ENCODE results near the gene ASCL2.

ASCL2 gene

DNA sequence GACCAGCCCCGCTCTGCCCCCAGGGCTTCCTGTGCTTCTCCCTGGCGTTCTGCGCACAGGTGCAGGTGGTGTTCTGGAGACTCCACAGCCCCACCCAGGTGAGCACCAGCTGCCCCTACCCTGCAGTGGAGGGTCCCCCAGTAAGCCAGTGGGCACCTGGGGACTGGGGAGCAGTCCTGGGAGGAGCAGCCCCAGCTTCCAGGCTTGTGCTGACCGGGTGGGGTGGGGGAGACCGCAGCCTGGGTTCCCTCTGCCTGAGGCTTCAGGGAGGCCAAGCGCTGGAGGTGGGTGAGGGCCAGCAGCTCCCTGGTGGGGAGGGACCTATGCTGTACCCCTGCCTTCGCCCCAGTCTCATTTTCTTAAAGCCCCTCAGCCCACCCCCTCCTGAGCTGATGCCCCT is 38.3 kb upstream of the ASCL2 start:
- no peak for DNase-seq

DNA sequence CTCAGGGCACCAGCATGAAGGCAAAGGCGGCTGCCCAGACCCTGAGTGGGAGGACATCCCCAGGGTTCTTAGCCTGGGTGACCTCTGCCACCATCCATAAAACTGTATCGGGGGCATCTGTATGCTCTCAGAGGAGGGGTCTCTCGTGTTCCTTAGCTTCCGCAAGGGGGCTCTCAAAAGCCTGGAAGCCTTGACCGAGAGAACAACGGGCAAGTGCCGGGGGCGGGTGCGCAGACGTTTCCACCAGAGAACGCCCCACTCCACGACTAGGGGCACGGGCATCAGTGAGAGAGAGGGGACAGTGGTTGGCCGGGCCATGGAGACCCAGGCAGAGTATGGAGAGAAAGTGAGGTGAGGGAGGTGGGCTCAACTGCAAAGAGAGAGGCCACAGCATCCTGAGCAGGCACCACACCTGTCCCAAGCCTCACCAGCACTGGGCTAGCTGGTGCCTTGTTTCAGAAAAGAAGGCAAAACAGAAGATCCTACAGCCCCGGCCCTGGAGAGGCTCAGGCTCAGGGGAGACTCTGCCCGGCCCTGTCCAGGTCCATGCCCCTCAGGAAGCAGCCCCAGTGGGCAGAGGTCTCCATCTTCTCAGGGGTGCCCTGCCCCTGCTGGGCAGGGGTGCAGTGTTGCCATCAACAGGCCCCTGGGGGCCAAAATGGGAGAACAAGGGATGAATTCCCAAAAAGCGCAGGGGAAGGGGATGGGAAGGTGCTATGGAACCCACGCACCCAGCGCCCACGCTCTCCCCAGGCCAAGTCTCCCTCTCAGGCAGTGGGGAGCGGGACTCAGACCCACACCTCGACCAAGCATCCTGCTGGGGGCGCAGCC is 37.3 kb upstream of the ASCL2 start:
- no peak for DNase-seq

DNA sequence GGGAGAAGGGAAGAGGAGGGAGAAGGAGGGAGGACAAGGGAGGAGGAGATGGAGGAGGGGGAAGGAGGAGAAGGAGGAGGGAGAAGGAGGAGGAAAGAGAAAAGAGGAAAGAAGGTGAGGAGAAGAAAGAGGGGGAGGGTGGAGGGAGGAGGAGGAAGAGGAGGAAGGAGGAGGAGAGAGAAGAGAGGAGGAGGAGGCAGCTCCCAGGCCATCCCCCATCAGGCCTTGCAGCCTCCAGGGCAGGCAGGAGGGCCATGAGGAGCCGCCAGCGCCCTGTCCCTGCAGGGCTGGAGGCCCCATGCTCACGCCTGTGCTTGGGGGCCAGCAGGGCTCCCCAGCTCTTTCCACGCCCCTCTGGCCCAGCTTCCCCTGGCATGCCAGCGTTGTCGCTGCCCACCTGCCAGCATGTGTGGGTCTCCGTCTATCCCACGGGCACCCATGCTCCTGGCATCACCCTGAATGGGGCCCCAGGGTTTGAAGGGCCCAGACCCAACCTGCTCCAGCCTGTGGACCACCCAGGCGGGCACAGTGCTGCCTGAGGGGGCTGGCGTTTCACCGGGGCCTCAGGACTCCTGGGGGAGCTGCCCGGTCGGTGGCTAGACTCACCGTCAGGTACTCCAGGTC is 36.6 kb upstream of the ASCL2 start:
- DNase-seq, result peak; percentile 44

DNA sequence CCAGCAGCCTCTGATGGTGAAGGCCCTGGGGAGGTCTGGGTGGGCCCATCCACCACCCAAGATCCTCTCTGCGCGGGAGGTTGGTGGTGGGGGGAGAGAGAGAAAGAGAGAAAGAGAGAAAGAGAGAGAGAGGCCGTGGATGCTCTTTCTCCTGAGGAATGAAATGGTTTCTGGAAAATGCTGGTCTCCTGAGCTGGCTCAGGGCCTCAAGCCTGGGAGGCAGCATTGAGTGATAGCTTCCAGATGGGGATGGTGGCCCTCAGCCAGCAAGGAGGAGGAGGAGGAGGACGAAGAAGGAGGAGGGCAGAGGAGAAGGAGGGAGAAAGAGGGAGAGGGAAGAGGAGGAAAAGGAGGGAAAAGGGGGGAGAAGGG is 36.0 kb upstream of the ASCL2 start:
- no peak for DNase-seq

DNA sequence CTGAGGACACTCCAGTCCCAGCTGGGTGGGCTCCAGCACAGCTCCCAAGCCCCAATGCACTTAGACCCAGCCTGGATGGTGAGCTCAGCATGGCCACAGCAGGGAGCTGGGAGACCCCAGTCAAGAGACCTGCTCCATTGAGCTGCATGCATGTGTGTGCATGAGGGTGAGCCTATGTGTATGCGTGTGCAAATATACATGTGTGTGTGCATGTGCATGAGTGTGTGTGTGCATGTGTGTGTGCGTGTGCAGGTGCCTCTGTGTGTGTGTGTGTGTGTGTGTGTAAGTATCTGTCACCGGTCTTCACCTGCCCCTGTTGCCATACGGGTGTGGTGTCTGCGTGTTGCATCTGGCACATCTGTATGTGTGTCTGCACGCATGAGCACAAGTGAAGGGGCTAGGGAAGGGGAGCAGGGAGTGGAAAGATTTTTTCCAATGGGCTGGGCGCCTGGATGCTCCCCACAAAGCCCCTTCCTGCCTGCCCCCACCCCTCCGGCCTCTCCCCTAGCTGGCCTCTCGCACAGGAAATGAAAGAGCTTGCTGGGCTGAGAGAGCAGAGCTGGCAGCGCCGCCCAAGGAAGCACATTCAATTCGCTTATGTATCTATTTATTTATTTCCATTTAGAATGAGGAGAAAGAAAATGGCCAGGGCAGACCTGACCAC is 35.5 kb upstream of the ASCL2 start:
- DNase-seq, result peak; percentile 58

DNA sequence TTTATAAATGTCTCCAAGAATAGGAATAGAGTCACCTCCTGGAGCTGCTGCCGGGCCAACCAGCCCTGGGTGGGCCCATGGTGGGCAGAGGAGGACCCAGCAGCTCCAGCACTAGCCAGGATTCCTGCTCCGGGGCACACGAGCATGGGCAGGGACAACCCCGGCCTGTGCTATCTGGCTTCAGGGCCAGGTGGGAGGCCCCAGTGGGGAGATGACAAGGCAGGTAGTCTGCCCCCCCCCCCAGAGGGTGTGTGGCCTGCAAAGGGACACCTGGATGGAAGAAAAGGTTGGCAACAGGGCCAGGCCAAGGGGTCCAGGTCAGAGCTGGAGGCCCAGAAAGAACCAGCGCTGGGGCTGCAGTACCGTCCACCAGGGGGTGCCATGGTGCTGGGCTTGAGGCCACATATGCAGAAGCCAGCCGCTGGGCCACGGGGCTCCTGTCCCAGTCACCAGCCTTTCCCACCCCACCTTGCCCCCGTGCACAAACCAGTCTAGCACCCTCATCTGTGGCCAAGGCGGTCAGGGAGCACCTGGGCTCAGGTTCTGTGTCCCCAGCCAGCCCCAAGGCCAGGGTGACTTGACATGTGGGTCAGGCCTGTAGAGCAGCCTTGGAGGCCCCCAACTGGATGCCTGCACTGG is 34.9 kb upstream of the ASCL2 start:
- DNase-seq, result peak; percentile 96

DNA sequence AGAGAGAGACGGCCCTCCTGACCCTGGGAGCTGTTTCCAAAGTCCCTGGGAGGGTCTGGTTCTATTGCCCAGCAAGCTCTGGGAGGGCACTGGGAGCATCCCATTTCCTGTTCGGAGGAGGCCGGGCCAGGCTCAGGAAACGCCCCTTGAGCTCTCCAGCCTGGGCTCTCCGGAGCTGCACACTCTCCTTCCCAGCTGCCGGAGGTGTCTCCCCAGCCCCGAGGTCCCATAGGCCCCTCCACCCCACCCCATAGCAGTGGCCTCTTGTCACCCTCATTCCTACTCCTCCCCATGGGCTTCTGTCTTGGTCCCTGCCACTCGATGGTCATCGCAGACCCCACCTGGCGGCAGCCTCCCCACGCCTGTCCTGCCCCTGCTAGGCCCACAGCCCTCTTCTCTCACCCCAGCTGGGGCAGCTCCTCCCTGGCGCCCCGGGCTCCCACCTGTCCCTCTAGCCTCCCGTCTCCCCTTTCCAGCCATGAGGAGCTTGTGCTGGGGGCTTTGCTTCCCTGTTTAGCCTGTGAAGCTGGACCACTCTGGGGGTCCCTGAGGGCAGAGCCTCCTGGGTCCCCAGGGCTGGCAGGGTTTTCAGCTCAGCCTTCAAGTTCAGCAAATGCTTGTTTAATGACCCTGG is 34.2 kb upstream of the ASCL2 start:
- peak; percentile 58 for DNase-seq

DNA sequence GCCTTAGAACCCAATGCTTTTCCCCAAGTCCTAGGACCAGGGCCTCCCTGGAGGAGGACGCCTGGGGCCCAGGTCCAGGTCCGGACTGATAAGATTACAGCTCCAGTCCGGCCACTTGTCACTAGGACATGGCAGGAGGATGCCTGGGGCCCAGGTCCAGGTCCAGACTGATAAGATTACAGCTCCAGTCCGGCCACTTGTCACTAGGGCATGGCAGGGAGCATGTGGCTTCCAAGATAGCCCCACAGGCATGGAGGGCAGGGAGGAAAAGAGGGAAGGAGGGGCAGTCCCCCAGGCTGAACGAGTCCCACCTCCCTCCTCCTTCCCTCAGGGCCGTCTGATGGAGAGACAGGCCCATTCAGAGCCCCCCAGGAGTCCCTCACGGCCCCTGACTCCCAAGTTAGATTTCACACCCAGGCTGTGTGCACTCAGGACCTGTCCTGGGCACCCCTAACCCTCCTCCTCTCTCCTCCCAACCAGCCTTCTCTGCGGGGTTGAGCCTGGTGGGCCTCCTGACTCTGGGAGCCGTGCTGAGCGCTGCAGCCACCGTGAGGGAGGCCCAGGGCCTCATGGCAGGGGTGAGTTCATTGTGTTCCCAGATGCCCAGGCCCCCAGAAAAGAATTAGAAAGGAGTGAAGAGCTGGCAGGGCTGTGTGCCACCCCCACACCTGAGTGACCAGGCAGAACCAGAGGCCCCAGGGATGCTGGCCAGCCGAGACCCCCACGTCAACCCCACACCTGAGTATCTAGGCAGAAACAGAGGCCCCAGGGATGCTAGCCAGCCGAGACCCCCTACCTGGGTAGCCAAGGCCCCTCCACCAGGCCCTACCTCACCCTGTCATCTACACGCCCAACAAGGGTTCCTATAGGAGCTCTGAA is 33.5 kb upstream of the ASCL2 start:
- peak; percentile 61 for DNase-seq

DNA sequence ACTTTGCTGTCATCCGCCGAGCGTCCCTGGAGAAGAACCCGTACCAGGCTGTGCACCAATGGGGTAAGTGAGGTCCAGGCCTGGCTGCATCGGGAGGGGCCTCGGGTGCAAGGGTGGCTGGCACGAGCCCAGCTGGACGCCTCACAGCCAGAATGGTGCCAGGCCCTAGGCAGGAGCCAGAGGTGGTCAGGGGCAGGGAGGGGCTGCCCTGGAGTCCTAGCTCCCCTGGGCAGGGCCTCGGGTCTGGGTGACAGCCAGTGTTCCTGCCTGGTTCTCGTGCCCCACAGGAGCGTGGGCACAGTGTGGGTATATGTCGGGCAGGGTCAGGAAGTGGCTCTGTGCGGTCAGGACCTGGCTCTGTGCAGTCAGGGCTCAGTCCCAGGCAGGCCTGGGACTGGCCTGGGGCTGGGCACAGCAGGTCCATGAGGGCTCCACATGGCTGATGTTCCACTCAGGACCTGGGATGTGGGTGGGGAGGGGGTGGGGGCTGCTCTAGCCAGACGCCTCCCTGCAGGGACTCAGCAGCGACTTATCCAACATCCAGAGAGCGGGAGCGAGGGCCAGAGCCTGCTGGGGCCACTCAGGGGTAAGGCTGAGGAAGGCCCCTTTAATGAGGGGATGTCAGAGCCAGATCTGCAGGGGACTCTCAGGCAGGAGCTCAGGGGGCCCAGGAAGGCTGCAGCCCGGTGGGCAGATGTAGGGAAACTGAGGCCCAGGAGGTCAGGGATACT is 32.7 kb upstream of the ASCL2 start:
- peak; percentile 58 for DNase-seq

DNA sequence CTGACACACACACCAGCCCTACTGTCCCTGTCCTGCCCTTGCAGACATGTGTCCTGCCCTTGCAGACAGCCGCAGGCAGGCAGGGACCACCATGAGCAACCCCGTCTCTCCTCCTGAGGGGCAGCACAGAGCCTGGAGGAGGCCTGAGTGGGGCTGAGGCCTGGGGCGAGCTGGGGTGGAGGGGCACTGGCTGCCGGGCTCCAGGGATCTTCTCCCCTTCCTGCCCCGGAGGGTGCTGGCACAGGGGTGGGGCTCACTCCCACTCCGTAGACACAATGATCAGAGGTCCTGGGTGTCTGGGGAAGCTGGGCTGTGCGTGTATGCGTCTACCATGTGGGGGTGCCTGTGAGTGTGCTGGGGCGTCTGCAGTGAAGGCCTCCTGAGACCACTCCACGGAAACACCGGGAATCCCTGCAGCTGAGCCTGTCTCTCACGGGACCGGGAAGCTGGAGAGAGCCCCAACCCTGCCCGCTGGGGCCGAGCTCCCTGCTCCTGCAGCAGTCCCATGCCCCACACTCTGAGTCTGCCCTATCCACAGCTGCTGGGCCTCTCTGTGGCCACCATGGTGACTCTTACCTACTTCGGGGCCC is 32.0 kb upstream of the ASCL2 start:
- DNase-seq, result peak; percentile 73

DNA sequence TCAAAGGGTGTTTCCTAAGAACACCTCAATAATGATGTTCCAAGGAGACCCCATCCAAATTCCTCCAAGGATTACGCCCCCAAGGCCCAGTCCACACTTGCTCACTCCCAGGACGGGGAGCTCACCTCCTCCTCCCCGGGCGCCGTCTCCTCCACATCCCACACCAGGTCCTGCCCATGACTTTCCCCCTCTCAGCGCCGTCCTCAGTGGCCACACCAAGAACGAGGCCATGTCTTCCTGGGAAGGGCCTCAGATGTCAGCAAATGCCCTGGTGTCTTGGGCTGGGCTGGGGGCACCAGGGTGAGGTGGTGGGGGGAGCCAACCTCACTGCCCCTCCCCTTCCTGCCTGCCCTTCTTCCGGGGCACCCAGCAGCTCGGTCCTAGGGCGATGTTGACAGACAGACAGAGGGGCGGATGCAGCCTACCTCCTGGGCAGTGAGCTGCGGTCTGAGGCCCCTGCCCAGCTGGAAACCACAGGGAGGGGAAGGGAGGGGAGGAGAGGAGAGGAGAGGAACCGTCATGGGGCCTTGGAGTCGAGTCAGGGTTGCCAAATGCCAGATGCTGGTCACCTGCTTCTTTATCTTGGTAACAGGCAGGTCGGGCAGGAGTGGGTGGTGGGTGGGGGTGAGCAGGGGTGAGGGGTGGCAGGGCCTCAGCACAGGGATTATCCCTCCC is 31.4 kb upstream of the ASCL2 start, which contains the start of the genes C11orf21 and TSPAN32:
C11orf21 (minus strand) TSS at position 288 of the 675 bp plus-strand sequence; CDS start at position 178, 110 bp downstream.
TSPAN32 (plus strand) TSS at position 383 of the 675 bp plus-strand sequence; CDS start at position 520, 137 bp downstream.
- no peak for DNase-seq

DNA sequence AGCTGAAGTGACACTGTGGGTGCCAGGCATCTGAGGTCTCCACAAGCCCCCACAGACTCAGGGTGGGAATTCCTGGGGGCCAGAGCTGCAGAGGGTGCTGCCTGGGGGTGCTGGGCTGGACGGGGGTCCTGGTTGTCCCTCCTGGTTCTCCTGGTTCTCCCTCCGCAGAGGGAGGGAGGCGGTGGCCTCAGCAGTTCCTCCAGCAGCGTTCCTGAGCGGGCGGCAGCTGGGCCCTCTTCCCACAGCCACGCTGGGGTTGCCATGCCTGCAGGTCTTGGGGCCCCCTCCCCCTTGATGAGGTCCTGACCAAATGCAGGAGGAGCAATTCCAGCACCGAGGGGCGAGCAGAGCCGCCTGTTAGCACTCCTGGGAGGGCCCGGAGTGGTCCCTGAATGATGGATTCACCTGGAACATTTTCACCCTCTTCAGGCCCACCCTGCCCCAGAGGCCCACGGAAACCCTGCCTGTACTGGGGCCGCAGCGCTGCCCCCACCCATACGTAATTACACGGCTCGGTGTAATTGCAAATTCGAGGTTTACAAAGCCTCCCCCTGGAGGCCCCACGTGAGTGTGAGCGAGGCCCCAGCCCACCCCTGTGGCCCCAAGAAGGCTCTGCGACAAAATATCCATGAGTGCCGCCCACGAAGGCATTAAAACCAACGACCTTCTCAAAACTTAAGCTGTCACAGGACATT is 30.7 kb upstream of the ASCL2 start:
- DNase-seq, result peak; percentile 63

DNA sequence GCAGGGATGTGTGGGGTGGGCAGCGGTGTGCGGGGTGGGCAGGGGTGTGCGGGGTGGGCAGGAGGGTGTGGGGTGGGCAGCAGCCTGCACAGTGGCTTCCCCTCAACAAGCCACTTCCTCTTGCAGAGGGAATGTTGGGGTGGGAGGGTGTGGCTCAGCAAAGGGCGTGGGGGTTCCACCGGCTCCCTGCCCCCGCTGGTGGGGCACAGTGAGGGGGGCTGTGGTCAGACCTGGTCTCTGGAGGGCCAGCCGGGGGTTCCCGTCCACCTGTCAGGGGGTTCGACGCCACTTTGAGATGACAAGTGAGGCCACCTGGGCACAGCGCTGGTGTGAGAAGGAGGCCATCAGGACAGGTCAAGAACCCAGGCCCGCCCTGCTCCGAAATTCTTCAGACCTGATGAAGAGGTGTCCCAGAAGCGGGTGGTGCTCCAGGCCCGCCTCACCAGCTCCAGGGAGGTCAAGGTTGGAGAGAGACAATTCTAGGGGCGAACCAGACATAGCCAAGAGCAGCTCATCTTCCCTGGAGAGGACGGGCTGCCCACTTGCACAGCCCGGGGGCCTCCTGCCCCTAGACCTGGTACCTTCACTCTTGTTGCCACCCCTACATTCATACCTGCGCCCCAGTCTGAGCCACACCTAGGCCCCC is 30.0 kb upstream of the ASCL2 start:
- no peak for DNase-seq

DNA sequence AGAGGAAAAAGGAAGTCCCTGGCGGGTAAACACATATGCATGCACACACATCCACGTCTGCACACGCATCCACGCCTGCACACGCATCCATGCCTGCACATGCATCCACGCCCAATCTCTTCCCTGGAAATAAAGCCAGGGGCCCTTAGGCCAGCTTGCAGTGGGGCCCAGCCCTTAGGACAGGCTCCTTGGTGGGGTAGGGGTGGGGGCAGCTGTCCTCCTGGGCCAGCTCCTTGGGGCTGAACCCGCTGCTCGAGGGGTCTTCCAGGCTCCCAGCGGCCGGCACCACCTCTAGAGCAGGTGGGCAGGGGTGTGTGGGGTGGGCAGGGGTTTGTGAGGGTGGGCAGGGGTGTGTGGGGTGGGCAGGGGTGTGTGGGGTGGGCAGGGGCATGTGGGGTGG is 29.4 kb upstream of the ASCL2 start:
- DNase-seq, result no peak

DNA sequence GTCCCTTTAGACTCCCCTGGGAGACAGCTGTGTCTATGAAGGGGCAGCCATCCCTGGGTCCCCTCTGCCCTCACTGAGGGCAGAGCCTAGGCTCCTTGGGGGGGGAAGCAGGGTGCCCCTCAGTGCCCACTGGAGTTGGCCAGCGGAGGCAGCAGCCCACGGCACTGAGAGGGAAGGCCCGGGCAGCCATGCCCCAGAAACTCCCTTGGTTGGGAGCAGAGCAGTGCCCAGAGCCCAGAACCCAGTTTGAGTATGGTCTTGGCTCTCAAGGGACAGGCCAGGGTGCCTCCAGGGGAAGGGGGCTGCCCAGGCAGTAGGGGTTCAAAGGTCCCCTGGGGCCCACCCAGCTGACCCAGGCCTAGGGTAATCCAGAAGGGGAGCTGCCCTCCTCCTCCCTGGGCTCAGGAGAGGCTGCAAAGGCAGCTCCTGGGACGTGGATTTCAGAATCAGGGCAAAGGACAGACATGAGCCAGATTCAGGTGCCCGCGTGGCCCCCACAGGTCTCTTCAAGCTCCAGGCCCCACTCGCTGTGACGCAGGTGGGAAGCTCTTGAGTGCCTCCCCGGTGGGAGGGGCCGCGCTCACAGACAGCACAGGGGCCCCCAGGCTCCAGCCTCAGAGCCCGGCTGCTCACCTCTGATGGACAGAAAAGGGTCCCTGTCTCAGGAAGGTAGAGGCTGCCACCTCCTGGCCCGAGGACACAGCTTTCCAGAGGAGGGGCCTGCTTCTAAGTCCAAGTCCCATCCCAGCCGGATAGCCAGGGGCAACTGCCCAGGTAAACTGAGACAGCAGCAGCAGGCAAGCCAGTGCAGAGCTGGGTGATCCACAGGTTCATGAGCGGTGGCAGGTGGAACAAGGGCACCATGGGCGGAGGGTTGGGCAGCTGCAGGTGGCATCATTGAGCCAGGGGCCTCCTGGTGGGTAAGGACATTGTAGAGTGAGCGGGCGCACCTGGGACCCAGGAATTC is 28.7 kb upstream of the ASCL2 start:
- peak; percentile 63 for DNase-seq

DNA sequence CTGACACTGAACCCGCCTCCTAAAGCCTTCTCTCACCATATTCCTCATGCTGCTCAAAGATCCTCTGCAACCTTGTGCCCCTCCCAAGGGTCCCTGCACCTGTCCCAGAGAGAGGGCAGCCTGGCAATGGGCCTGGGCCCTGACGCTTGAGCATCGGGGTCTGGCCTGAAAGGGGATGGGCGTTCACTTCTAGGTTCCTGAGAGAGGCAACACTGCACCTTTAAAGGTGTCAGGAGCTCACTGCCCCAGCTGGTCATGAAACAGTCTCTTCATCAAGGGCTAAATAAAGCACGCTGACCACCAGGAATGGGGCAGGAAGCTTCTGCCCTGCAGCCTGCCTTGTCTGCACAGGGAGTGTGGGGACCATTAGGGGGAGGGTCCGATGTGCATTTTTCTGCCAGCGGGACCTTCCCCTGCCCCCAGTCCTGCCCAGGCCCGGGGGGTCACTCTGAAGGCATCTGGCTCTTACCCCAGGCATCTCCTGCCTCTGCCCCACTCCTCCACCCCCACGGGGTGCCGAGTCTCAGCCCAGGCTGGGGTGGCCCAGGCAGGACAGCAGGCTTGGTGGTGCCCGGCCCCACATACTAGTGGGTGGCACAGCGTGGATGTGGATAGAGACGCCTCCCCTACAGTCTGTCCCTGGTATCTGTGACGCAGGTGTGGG is 27.9 kb upstream of the ASCL2 start:
- peak; percentile 49 for DNase-seq

DNA sequence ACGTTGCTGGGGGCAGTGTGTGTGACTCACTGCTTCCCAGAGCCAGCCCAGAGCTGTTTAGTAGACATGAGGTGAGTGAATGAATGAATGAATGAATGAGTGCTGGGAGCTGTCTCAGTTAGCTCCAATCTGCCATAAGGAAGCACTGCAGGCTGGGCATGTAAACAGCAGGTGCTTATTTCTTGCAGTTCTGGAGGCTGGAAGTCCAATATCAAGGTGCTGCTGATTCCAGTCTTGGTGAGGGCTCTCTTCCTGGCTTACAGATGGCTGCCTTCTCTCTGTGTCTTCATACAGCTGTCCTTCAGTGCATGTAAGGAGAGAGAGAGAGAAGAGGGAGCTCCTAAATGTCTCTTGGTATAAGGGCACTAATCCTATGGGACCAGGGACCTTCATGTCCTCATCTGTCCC is 27.2 kb upstream of the ASCL2 start:
- DNase-seq, result peak; percentile 13
